B cell (primary cell): ENCODE measurements around the gene BEND7.

Experiments used
- EZH2 ChIP-seq: IDR thresholded peaks from 2 replicates; pipeline ENCODE4 v1.6.1; 2012; ENCODE audit warnings: borderline replicate concordance, low read depth, mild to moderate bottlenecking, moderate library complexity, low read length; ENCODE audit not compliant: insufficient read depth, poor library complexity, severe bottlenecking
- TF ChIP-seq, protein P1 (sequence below): fragments of 200-600 bp; IDR thresholded peaks from one replicate; pipeline ENCODE4 v1.8.0; 2022; ENCODE audit warnings: antibody characterized with exemption, mild to moderate bottlenecking

DNA sequence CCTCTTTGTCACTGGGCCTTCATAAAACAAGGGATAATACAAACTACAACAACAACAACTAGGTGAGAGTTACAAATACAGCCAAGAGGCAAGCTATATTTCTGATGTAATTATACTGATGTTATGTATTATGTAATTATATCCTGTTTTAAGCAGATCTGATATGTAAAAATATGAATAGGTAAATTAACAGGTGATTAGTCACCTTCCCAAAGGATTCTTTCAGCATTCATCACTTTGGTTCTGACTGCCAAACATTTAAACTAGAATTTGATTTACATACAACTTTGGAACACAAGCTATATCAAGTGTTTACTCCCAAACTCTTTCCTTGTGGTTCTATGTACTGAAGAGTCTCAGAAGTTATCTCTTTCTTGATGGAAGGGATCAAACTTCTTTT is 53.7 kb downstream of the BEND7 start:
- TF ChIP-seq, protein P1, sequence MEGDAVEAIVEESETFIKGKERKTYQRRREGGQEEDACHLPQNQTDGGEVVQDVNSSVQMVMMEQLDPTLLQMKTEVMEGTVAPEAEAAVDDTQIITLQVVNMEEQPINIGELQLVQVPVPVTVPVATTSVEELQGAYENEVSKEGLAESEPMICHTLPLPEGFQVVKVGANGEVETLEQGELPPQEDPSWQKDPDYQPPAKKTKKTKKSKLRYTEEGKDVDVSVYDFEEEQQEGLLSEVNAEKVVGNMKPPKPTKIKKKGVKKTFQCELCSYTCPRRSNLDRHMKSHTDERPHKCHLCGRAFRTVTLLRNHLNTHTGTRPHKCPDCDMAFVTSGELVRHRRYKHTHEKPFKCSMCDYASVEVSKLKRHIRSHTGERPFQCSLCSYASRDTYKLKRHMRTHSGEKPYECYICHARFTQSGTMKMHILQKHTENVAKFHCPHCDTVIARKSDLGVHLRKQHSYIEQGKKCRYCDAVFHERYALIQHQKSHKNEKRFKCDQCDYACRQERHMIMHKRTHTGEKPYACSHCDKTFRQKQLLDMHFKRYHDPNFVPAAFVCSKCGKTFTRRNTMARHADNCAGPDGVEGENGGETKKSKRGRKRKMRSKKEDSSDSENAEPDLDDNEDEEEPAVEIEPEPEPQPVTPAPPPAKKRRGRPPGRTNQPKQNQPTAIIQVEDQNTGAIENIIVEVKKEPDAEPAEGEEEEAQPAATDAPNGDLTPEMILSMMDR, result no peak
- TF ChIP-seq EZH2, result no peak
